AG10803 (cell line): ENCODE data around the gene RINL.
A peak's percentile ranks its signal among the peaks of the same experiment; 100 is the strongest.
"Not testable (repeated sequence)": the region's sequence is repeated elsewhere in the genome, so short reads cannot be mapped to it uniquely, and the experiment has no call there.

Experiments
- DNase-seq: peaks from one replicate; pipeline ENCODE4 v3.0.0; 2010; ENCODE audit warnings: low read depth
- H3K4me3 ChIP-seq: 2 replicates; pipeline ENCODE4 v1.5.1; 2011; ENCODE audit warnings: mild to moderate bottlenecking, low read length, control low read depth
- TF ChIP-seq, protein P1 (sequence below): conservative IDR thresholded peaks from 2 replicates; pipeline ENCODE4 v1.5.1; 2011; ENCODE audit warnings: mild to moderate bottlenecking, low read length, control low read depth, inconsistent platforms

Gene RINL

GRCh38 chr19:38861368-38861767 lies 16.7 kb downstream of the RINL start:
- no peak for DNase-seq
- TF ChIP-seq, protein P1, sequence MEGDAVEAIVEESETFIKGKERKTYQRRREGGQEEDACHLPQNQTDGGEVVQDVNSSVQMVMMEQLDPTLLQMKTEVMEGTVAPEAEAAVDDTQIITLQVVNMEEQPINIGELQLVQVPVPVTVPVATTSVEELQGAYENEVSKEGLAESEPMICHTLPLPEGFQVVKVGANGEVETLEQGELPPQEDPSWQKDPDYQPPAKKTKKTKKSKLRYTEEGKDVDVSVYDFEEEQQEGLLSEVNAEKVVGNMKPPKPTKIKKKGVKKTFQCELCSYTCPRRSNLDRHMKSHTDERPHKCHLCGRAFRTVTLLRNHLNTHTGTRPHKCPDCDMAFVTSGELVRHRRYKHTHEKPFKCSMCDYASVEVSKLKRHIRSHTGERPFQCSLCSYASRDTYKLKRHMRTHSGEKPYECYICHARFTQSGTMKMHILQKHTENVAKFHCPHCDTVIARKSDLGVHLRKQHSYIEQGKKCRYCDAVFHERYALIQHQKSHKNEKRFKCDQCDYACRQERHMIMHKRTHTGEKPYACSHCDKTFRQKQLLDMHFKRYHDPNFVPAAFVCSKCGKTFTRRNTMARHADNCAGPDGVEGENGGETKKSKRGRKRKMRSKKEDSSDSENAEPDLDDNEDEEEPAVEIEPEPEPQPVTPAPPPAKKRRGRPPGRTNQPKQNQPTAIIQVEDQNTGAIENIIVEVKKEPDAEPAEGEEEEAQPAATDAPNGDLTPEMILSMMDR: no peak
- no peak overlapping the region for H3K4me3 ChIP-seq

- not testable (repeated sequence) for DNase-seq, H3K4me3 ChIP-seq
Observed at GRCh38 chr19:38859631-38860204, 18.4 kb downstream of the RINL start.

- H3K4me3 ChIP-seq: no peak overlapping the region
- TF ChIP-seq, protein P1: no peak
- DNase-seq: no peak
Observed at GRCh38 chr19:38856813-38857212, 21.3 kb downstream of the RINL start.

DNA sequence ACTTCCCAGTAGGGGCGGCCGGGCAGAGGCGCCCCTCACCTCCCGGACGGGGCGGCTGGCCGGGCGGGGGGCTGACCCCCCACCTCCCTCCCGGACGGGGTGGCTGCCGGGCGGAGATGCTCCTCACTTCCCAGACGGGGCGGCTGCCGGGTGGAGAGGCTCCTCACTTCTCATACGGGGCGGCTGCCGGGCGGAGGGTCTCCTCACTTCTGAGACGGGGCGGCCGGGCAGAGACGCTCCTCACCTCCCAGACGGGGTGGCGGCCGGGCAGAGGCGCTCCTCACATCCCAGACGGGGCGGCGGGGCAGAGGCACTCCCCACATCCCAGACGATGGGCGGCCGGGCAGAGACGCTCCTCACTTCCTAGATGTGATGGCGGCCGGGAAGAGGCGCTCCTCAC lies 22.3 kb downstream of the RINL start:
- not testable (repeated sequence) for H3K4me3 ChIP-seq, DNase-seq

GRCh38 chr19:38854961-38855360 lies 23.1 kb downstream of the RINL start:
- not testable (repeated sequence) for DNase-seq, H3K4me3 ChIP-seq

GRCh38 chr19:38853214-38853613 lies 24.9 kb downstream of the RINL start:
- DNase-seq: no peak
- TF ChIP-seq, protein P1: no peak
- H3K4me3 ChIP-seq: peak overlapping the region; percentile 84

GRCh38 chr19:38852231-38853044 lies 25.6 kb downstream of the RINL start:
- TF ChIP-seq, protein P1: no peak
- H3K4me3 ChIP-seq: peak overlapping the region; percentile 84
- DNase-seq: peak; percentile 83

GRCh38 chr19:38851622-38852230 lies 26.3 kb downstream of the RINL start:
- TF ChIP-seq, protein P1: no peak
- H3K4me3 ChIP-seq: peak overlapping the region; percentile 84
- DNase-seq: peak; percentile 90
